CD4-positive, alpha-beta T cell treated with Interleukin-12 subunit alpha and Interleukin-12 subunit beta, for 1 hour (primary cell): ENCODE measurements around the gene SMYD2.

Experiments used
- DNase-seq: peaks from one replicate; pipeline ENCODE4 v3.0.0-alpha.2; 2020

Gene SMYD2

GRCh38 chr1:214363386-214363785, 82.4 kb downstream of the SMYD2 start:
- DNase-seq, result no peak

DNA sequence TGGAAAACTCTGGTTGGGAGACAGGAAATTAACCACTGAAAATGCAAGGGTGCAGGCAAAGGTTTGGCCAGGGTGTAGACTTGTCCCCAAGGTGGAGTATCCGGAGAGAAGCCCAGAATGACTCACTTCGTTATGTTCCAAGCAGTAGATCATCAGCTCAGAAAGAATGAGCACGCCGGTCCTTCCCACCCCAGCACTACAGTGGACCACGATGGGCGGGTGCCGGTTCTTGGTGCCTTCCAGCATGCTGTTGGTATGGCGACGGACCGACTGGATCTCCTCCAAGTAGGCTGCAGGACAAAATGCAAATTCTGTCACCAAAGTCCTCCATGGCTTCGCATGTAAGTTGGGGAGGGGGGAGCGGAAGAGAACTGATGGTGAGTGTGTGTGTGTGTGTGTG, 83.4 kb downstream of the SMYD2 start:
- DNase-seq, result no peak

DNA sequence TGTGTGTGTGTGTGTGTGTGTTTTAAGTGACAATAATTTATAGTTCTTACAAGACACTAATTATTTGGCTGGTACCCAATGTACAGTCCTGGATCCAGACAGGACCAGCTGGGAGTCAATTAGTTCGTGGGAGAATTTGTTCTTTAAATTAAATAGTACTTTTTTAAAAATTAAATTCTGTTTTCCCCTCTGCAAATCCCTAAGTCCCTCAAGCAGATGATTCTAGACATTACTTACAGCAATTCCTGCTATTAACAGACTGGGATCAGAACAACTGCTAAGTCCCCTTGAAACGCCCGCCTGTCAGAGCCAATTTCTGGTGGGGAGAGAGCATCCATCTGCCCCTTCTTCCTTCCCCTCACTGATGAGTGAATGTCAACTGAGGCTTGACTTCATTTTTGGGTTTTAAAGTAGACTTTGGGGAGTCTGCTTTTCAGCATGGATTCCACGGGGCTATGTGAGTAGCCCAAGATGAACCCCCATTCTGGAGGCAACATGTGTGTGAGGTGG, 83.9 kb downstream of the SMYD2 start:
- DNase-seq, result no peak

- DNase-seq, result no peak
Measured at GRCh38 chr1:214367841-214368240, 86.9 kb downstream of the SMYD2 start.

DNA sequence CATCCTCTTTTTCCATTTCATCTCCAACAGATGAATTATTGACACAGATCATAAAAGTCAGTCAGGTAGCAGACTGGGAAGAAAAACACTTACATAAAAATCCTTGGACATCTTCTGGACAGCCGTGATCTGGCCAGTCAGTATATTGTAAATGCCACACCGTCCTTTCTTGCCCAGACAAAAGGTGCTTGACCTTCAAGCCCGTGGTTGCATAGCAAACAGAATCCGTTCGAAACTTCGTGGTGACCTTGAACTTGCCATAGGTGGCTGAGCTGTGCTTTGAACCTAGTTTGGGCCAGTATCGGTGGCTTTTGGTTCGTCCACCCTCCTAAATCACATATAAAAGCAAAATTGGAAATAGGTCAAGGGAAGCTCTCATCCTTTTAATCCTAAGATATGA, 88.4 kb downstream of the SMYD2 start:
- DNase-seq, result no peak

DNA sequence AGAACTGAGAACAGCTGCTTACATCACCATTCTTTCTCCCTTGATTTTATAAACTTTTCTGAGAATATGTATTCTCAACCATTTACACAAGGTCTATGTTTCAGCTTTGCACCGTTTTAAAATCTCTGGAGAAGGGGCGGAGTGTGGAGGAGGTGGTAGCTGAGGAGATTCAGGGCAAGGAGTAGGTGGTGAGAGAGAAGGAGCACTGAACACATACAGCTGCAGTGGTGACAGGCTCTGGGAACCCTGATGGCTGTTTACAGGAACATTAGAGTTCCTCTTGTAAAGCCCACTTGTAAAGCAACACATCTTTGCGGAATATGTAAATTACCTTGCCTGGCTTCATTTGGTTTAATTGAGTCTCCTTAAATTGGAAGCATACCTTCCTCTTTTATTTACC, 89.7 kb downstream of the SMYD2 start:
- no peak for DNase-seq

GRCh38 chr1:214372092-214372491, 91.1 kb downstream of the SMYD2 start:
- no peak for DNase-seq

- DNase-seq, result no peak
Measured at GRCh38 chr1:214377485-214377884, 96.5 kb downstream of the SMYD2 start.

DNA sequence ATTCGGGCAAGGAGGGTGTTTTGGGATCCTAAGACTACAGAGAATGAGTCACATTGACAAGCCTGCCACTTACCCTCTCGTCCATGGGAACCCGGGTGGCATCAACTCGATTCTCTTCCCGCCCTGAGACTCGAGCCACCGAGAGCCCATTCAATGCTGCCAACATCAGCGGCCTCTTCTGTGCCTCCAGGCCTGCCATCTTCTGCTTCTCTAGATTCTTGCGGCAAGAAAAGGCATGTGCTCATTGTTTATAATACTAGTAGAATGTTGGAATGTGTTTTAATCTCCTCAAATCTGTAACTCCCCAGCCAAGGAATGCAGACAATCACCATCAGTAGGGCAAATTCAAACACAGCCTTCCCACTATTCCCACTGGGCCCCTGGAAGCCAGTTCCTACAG, 96.9 kb downstream of the SMYD2 start:
- DNase-seq, result no peak

GRCh38 chr1:214378492-214378891, 97.5 kb downstream of the SMYD2 start:
- no peak for DNase-seq

- no peak for DNase-seq
Measured at GRCh38 chr1:214379236-214379970, 98.4 kb downstream of the SMYD2 start.

DNA sequence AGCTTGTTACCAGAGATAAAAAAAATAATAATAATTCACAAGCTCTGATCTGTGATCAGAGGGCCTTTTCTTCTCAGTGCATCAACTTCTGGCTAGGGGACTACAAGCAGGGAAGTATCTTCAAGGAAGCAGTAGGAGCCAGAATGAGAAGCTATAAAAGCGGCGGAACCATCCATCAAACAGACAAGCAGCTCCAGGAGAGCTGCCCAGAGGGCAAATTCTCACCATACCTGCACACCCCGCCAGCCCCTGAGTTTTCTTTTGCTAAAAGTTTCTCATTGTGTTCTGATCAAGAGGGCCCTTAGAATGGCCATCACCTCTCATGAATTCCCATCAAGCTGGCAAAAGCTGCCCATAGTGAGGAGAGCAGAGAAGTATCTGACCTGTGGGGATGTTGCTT, 99.4 kb downstream of the SMYD2 start:
- DNase-seq, result no peak

- DNase-seq, result no peak
Measured at GRCh38 chr1:214380986-214381695, 100.2 kb downstream of the SMYD2 start.

DNA sequence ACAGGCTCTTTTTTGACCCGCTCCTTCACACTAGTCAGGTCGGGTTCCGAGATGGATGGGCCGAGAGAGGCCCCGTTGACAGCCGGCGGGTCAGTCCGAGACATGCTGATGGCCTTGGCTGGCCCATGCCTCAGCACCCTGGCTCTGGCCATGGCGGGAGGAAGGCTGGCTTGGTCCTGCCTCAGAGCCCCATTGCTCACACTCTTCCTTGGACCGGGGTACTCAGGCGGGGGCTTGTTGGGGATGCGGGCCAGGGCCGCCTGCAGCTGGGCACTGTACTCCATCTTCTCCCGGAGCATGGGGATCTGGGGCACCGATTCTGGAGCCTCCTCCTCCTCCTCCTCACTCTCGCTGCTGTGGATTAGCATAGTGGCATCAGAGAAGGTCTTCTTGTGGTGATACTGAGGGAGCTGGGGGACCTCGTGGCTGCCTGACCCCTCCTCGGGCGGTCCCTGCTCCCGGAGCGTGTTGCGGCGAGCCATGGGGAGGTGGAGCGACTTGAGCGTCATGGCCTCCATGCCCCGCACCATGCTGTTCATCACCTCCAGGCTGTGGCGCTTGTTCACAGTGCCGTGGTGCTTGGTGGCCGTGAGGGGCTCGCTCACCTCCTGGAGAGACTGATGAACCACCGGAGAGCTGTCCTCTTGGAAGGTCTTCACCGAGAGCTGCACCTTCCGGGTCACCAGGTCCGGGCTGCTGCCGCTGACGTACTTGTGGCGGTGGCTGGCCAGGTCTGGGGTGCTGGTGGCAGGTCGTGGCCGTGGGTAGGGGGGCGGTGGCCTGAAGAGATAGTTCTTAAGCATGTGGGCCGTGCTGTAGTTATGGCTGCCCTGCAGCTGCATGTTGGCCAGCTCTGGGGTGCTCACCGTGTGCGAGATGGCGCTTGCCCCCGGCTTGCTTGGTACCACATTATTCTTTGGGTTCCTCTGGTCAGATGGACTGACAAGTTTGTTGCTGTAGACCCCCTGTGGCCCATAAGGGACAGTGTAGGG, 102.7 kb downstream of the SMYD2 start:
- no peak for DNase-seq

- no peak for DNase-seq
Measured at GRCh38 chr1:214384373-214385079, 103.6 kb downstream of the SMYD2 start.

DNA sequence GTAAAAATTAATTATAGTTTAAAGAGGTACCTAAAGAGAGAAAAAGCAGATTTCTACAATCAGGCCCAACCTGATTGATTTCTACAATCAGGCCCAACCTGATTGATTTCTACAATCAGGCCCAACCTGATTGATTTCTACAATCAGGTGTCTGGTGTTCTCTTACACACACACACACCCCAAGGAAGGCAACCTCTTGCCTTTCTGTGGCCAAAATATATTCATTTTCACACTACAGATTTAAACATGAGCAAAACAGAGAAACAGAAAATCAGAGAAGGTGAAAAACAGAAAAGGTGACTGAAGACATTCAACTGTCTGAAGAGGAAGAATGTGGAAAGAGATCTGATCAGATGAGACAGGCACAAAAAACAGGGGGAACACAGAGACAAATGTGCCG, 104.5 kb downstream of the SMYD2 start:
- no peak for DNase-seq

- no peak for DNase-seq
Measured at GRCh38 chr1:214386333-214386732, 105.4 kb downstream of the SMYD2 start.
